T-helper 1 cell treated with Interleukin-12 subunit alpha and Interleukin-12 subunit beta and Interleukin-4 antibody, amounts not matched to agents 30 ng/mL and 1 ng/mL, for 36 hours (primary cell): ENCODE results near the gene CELSR2. TPM values are rescaled to one million over a fixed set of nuclear protein-coding genes. Genes with fewer than 3 reads are reported as not detected.
"Not testable (repeated sequence)": the region's sequence is repeated elsewhere in the genome, so short reads cannot be mapped to it uniquely, and the experiment has no call there.

Experiments
- intact Hi-C: fragments of 100-400 bp; cut with micrococcal nuclease; formaldehyde crosslinking; loops from one replicate; pipeline ENCODE4 v1.15.1; 2024
- total RNA-seq: library from RNA; stranded (reverse); gene quantifications from 2 replicates; pipeline ENCODE4 v1.2.3, GENCODE V29; 2022

The CELSR2 gene
- total RNA-seq, 1 donor from 2014 or later = 4.2 TPM

- intact Hi-C loops = no loop called here
Measured at GRCh38 chr1:109298666-109299557, 49.6 kb downstream of the CELSR2 start.

- intact Hi-C loops = no loop called here
Measured at GRCh38 chr1:109299558-109300343, 50.4 kb downstream of the CELSR2 start.

- intact Hi-C loops = no loop called here
Measured at GRCh38 chr1:109300650-109301151, 51.4 kb downstream of the CELSR2 start.

GRCh38 chr1:109301874-109302273 is 52.5 kb downstream of the CELSR2 start:
- intact Hi-C loops = no loop called here

GRCh38 chr1:109304226-109304920 is 55.0 kb downstream of the CELSR2 start:
- intact Hi-C loops = no loop called here

- intact Hi-C loops = not testable (repeated sequence)
Measured at GRCh38 chr1:109305991-109306390, 56.7 kb downstream of the CELSR2 start.

GRCh38 chr1:109306832-109307273 is 57.5 kb downstream of the CELSR2 start, which contains the start of gene MYBPHL:
TSS of gene MYBPHL (minus strand) at chr1:109307011. CDS start at chr1:109306991, 20 bp downstream.
- intact Hi-C loops = no loop called here

- intact Hi-C loops = no loop called here
Measured at GRCh38 chr1:109307274-109308021, 58.1 kb downstream of the CELSR2 start.

GRCh38 chr1:109309347-109309746 is 60.0 kb downstream of the CELSR2 start:
- intact Hi-C loops = no loop called here

GRCh38 chr1:109312246-109312645 is 62.9 kb downstream of the CELSR2 start:
- intact Hi-C loops = no loop called here

- intact Hi-C loops = no loop called here
Measured at GRCh38 chr1:109312978-109313775, 63.8 kb downstream of the CELSR2 start.

- intact Hi-C loops = no loop called here
Measured at GRCh38 chr1:109314795-109315194, 65.5 kb downstream of the CELSR2 start.

GRCh38 chr1:109315288-109315687 is 65.9 kb downstream of the CELSR2 start:
- intact Hi-C loops = no loop called here

- intact Hi-C loops = no loop called here
Measured at GRCh38 chr1:109316506-109316905, 67.2 kb downstream of the CELSR2 start.

GRCh38 chr1:109319114-109319513 is 69.8 kb downstream of the CELSR2 start:
- intact Hi-C loops = no loop called here

- intact Hi-C loops = no loop called here
Measured at GRCh38 chr1:109322974-109323373, 73.6 kb downstream of the CELSR2 start.
